PC-3 (cell line): Measurements from ENCODE around the gene TBXAS1.

Experiments
- CTCF ChIP-seq: fragments of 300-600 bp; sonication (generic); conservative IDR thresholded peaks from 2 replicates; pipeline ENCODE4 v1.5.1; 2017; ENCODE audit warnings: antibody characterized with exemption, low read depth, mild to moderate bottlenecking, low read length
- EZH2phosphoT487 ChIP-seq: fragments of 300-600 bp; sonication (generic); IDR thresholded peaks from 2 replicates; pipeline ENCODE4 v1.6.1; 2018; ENCODE audit warnings: mild to moderate bottlenecking, antibody characterized with exemption, low read length, borderline replicate concordance

GRCh38 chr7:139896288-139896687 is 67.2 kb downstream of the TBXAS1 start:
- TF ChIP-seq CTCF (no peak), EZH2phosphoT487 (no peak)
